Upper lobe of right lung (tissue), 1 donor: Measurements from ENCODE around the gene RAB40C. TPM values are rescaled to one million over a fixed set of nuclear protein-coding genes. Genes with fewer than 3 reads are reported as not detected.

Source experiments
- ATAC-seq: fragments of 200-7000 bp; cut with Tn5 transposase; one replicate; pipeline ENCODE4 v1.9.1; 2020; ENCODE audit warnings: mild to moderate bottlenecking, moderate library complexity
- DNase-seq: peaks from one replicate; pipeline ENCODE4 v3.0.0-alpha.2; 2020
- H3K27ac ChIP-seq: fragments of 200-600 bp; one replicate; pipeline ENCODE4 v1.8.0; 2022
- H3K27me3 ChIP-seq: fragments of 200-600 bp; one replicate; pipeline ENCODE4 v1.8.0; 2022; ENCODE audit warnings: mild to moderate bottlenecking
- H3K36me3 ChIP-seq: fragments of 200-600 bp; one replicate; pipeline ENCODE4 v1.8.0; 2022
- H3K4me1 ChIP-seq: fragments of 200-600 bp; one replicate; pipeline ENCODE4 v1.8.0; 2022
- H3K4me3 ChIP-seq: fragments of 200-600 bp; one replicate; pipeline ENCODE4 v1.8.0; 2022; ENCODE audit warnings: mild to moderate bottlenecking
- H3K9me3 ChIP-seq: fragments of 200-600 bp; one replicate; pipeline ENCODE4 v1.8.0; 2022
- CTCF ChIP-seq: fragments of 200-600 bp; IDR thresholded peaks from one replicate; pipeline ENCODE4 v1.8.0; 2022; ENCODE audit warnings: antibody characterized with exemption
- intact Hi-C: fragments of 100-400 bp; cut with DNase I; formaldehyde crosslinking; loops from one replicate; pipeline ENCODE4 v1.11.0; 2022
- total RNA-seq: library from RNA; stranded (reverse); fragmentation: NEBNext Ultra II Directional; extraction: Animal tissue kit (Norgen Biotek cat#: 25700); gene quantifications from one replicate; pipeline ENCODE4 v1.2.1, GENCODE V29; 2021
- donor health status: DM: no; HTN: yes; CAD: no; lungs with severe emphysema.

The RAB40C gene
- total RNA-seq, 1 donor from 2014 or later = 47.6 TPM

GRCh38 chr16:615122-615521 lies 25.3 kb downstream of the RAB40C start:
- Histone ChIP-seq H3K27ac (no peak overlapping the region), H3K36me3 (no peaks in the 10 kb centered on the region), H3K27me3 (no peaks in the 10 kb centered on the region), H3K9me3 (no peaks in the 10 kb centered on the region), H3K4me1 (peaks cover 5% of the 10 kb centered on the region), H3K4me3 (no peak overlapping the region)
- TF ChIP-seq CTCF = no peak
- ATAC-seq = no peak
- no peak for DNase-seq
- intact Hi-C loops = no loop called here

GRCh38 chr16:616733-617586 lies 27.1 kb downstream of the RAB40C start:
- no peak for TF ChIP-seq CTCF
- intact Hi-C loops = no loop called here
- H3K27ac ChIP-seq = peak overlapping the region; percentile 89
- peak; percentile 87 for ATAC-seq
- peak; percentile 90 for DNase-seq
- no peaks in the 10 kb centered on the region for H3K9me3 ChIP-seq
- no peaks in the 10 kb centered on the region for H3K36me3 ChIP-seq
- H3K4me3 ChIP-seq = peak overlapping the region; percentile 36
- H3K4me1 ChIP-seq = peaks cover 7% of the 10 kb centered on the region
- H3K27me3 ChIP-seq = no peaks in the 10 kb centered on the region

GRCh38 chr16:617855-618254 lies 28.0 kb downstream of the RAB40C start:
- Histone ChIP-seq H3K27ac (peak overlapping the region; percentile 89), H3K27me3 (no peaks in the 10 kb centered on the region), H3K4me1 (peaks cover 13% of the 10 kb centered on the region), H3K4me3 (peak overlapping the region; percentile 36), H3K36me3 (no peaks in the 10 kb centered on the region), H3K9me3 (no peaks in the 10 kb centered on the region)
- intact Hi-C loops = no loop called here
- ATAC-seq (peak; percentile 44), DNase-seq (peak; percentile 87)
- no peak for TF ChIP-seq CTCF

- ATAC-seq = peak; percentile 3
- Histone ChIP-seq H3K4me1 (peaks cover 13% of the 10 kb centered on the region), H3K36me3 (no peaks in the 10 kb centered on the region), H3K4me3 (no peak overlapping the region), H3K9me3 (no peaks in the 10 kb centered on the region), H3K27me3 (no peaks in the 10 kb centered on the region), H3K27ac (no peak overlapping the region)
- TF ChIP-seq CTCF = no peak
- DNase-seq = peak; percentile 84
- intact Hi-C loops = no loop called here
These were observed 29.7 kb downstream of the RAB40C start for GRCh38 chr16:619476-620100.

GRCh38 chr16:620700-621525 lies 31.0 kb downstream of the RAB40C start:
- no peak for DNase-seq
- no peak for TF ChIP-seq CTCF
- ATAC-seq = no peak
- no peaks in the 10 kb centered on the region for H3K27me3 ChIP-seq
- no peaks in the 10 kb centered on the region for H3K9me3 ChIP-seq
- H3K4me3 ChIP-seq = no peak overlapping the region
- H3K36me3 ChIP-seq = peaks cover 6% of the 10 kb centered on the region
- H3K27ac ChIP-seq = no peak overlapping the region
- intact Hi-C loops = no loop called here
- H3K4me1 ChIP-seq = peaks cover 13% of the 10 kb centered on the region
